Measurements from ENCODE around the gene PDIA6. TPM values are rescaled to one million over a fixed set of nuclear protein-coding genes. Genes with fewer than 3 reads are reported as not detected.

PDIA6 gene
- total and polyA plus RNA-seq, 2 of the 4 experiments (the other 2 are of a cell fraction) = 204 to 349 TPM

DNA sequence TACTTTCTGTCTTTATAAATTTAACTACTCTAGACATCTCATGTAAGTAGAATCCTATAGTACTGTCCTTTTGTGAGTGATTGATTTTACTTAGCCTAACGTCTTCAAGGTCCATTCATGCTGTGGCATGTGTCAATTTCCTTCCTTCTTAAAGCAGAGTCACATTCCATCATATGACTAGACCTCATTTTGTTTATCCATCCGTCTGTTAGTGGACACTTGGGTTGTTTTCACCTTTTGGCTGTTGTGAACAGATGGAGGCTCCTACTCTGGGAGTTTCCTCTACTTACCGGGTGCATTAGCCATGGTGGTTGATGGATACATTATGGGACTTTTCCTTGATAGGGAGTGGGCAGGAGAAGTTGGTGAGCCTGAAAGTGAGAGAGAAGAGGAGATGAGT, 6.4 kb upstream of the PDIA6 start:
- in situ Hi-C loops (cut with MboI; ENCODE audit: low sequenced_read_pairs) = no loop called here
- Histone ChIP-seq H2BK5ac (ENCODE audit: low read depth, low read length, poor library complexity, severe bottlenecking) (no peak overlapping the region), H3K36me3 (ENCODE audit: control insufficient read depth, insufficient read depth, low read length) (no peaks in the 10 kb centered on the region), H3K79me1 (ENCODE audit: low read depth in 1 of 2, low read length in 2 of 2) (no peaks in the 10 kb centered on the region), H2BK15ac (ENCODE audit: low read depth, low read length) (no peak overlapping the region), H3K56ac (ENCODE audit: extremely low read depth, insufficient read depth, low read length) (no peak overlapping the region), H3K9me1 (ENCODE audit: insufficient read depth, low read length) (no peaks in the 10 kb centered on the region), H2AK5ac (ENCODE audit: low read depth, low read length) (no peak overlapping the region), H3K4ac (ENCODE audit: low read depth, low read length) (no peak overlapping the region), H4K8ac (ENCODE audit: low read depth in 2 of 2, low read length in 2 of 2) (no peak overlapping the region), H4K20me1 (ENCODE audit: insufficient read depth, low read length) (no peaks in the 10 kb centered on the region), H3K27me3 (ENCODE audit: control insufficient read depth, insufficient read depth, low read length) (peaks cover 46% of the 10 kb centered on the region), H3K4me1 (ENCODE audit: control insufficient read depth, insufficient read depth, low read length) (no peaks in the 10 kb centered on the region), H3K9me3 (ENCODE audit: control insufficient read depth, insufficient read depth, low read length) (no peaks in the 10 kb centered on the region; the same call in 1 of the 2 replicates), H4K5ac (ENCODE audit: low read depth, low read length) (no peak overlapping the region), H2BK120ac (ENCODE audit: low read depth, low read length) (no peak overlapping the region), H3K9ac (ENCODE audit: low read depth, low read length) (no peak overlapping the region), H3K4me3 (ENCODE audit: insufficient read depth, low read depth, low read length) (no peak overlapping the region), H2BK20ac (ENCODE audit: low read depth, low read length) (no peak overlapping the region), H3K18ac (ENCODE audit: low read depth, low read length) (no peak overlapping the region), H3K23ac (ENCODE audit: low read depth, low read length) (no peak overlapping the region), H3K27ac (ENCODE audit: insufficient read depth, low read length) (no peak overlapping the region), H3K4me2 (ENCODE audit: low read depth, low read length) (no peak overlapping the region), H2AK9ac (replicated peaks; ENCODE audit: low read depth, low read length, poor library complexity) (no peak overlapping the region), H4K91ac (ENCODE audit: insufficient read depth, low read depth, low read length) (no peak overlapping the region), H2AFZ (replicated peaks; ENCODE audit: low read length, poor library complexity) (no peak overlapping the region), H3K14ac (replicated peaks; ENCODE audit: low read depth, low read length) (no peak overlapping the region)
- intact Hi-C loops (cut with micrococcal nuclease) = no loop called here
- DNase-seq (no peak), ATAC-seq (ENCODE audit: low read depth) (no peak)
- WGBS, 2 experiments (ENCODE audit: extremely low coverage in 2 of 2, insufficient read length in 1 of 2) = no CpG with 5 or more reads among the region's 3 CpGs
- ChIA-PET CTCF (no interaction called here), POLR2A (ENCODE audit: unreplicated experiment) (no interaction called here)
- TF ChIP-seq MXI1 (IDR thresholded peaks at IDR 0.05; ENCODE audit: borderline replicate concordance, low read depth, low read length) (no peak), SMC3 (IDR thresholded peaks at IDR 0.05; ENCODE audit: low read depth, low read length) (no peak), CEBPB (IDR thresholded peaks at IDR 0.05; ENCODE audit: low read depth, low read length) (no peak), MAZ (IDR thresholded peaks at IDR 0.05; ENCODE audit: borderline replicate concordance, low read depth, low read length) (no peak), BHLHE40 (IDR thresholded peaks at IDR 0.05; ENCODE audit: low read depth, low read length) (no peak), POLR2A (IDR thresholded peaks at IDR 0.05; ENCODE audit: low read depth, low read length) (no peak), CHD1 (IDR thresholded peaks at IDR 0.05; ENCODE audit: low read depth, low read length) (no peak), NFE2L2 (IDR thresholded peaks at IDR 0.05; ENCODE audit: low read depth, low read length) (no peak), RAD21 (IDR thresholded peaks at IDR 0.05; ENCODE audit: low read length) (no peak)
- TF ChIP-seq, protein P1, sequence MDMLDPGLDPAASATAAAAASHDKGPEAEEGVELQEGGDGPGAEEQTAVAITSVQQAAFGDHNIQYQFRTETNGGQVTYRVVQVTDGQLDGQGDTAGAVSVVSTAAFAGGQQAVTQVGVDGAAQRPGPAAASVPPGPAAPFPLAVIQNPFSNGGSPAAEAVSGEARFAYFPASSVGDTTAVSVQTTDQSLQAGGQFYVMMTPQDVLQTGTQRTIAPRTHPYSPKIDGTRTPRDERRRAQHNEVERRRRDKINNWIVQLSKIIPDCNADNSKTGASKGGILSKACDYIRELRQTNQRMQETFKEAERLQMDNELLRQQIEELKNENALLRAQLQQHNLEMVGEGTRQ (IDR thresholded peaks at IDR 0.05; ENCODE audit: low read depth, low read length) = no peak
- TF ChIP-seq, protein P2, sequence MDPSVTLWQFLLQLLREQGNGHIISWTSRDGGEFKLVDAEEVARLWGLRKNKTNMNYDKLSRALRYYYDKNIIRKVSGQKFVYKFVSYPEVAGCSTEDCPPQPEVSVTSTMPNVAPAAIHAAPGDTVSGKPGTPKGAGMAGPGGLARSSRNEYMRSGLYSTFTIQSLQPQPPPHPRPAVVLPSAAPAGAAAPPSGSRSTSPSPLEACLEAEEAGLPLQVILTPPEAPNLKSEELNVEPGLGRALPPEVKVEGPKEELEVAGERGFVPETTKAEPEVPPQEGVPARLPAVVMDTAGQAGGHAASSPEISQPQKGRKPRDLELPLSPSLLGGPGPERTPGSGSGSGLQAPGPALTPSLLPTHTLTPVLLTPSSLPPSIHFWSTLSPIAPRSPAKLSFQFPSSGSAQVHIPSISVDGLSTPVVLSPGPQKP (IDR thresholded peaks at IDR 0.05; ENCODE audit: borderline replicate concordance, low read depth, low read length) = no peak
- TF ChIP-seq, protein P3, sequence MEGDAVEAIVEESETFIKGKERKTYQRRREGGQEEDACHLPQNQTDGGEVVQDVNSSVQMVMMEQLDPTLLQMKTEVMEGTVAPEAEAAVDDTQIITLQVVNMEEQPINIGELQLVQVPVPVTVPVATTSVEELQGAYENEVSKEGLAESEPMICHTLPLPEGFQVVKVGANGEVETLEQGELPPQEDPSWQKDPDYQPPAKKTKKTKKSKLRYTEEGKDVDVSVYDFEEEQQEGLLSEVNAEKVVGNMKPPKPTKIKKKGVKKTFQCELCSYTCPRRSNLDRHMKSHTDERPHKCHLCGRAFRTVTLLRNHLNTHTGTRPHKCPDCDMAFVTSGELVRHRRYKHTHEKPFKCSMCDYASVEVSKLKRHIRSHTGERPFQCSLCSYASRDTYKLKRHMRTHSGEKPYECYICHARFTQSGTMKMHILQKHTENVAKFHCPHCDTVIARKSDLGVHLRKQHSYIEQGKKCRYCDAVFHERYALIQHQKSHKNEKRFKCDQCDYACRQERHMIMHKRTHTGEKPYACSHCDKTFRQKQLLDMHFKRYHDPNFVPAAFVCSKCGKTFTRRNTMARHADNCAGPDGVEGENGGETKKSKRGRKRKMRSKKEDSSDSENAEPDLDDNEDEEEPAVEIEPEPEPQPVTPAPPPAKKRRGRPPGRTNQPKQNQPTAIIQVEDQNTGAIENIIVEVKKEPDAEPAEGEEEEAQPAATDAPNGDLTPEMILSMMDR (conservative IDR thresholded peaks at IDR 0.05; ENCODE audit: low read depth, low read length) = no peak
- dilution Hi-C loops (cut with HindIII; ENCODE audit: low sequenced_read_pairs, unreplicated experiment) = no loop called here
- no TSS peak for BruUV-seq (replicated peaks)
